Glomerular visceral epithelial cell (primary cell): Measurements from ENCODE around the gene ARHGAP45.
A peak's percentile ranks its signal among the peaks of the same experiment; 100 is the strongest.
"Not testable (repeated sequence)": the region's sequence is repeated elsewhere in the genome, so short reads cannot be mapped to it uniquely, and the experiment has no call there.

Experiments
- DNase-seq: peaks from one replicate; pipeline ENCODE4 v3.0.0-alpha.2; 2016; ENCODE audit errors: extremely low spot score

The ARHGAP45 gene

GRCh38 chr19:1066748-1067340, at the start of gene ARHGAP45:
Gene ARHGAP45, plus strand, starts transcription at chr19:1067167. Its CDS starts 239 bp downstream, at chr19:1067406.
- no peak for DNase-seq

GRCh38 chr19:1017906-1018305, 49.1 kb upstream of the ARHGAP45 start:
- DNase-seq, result no peak

GRCh38 chr19:1018393-1018792, 48.6 kb upstream of the ARHGAP45 start:
- DNase-seq, result no peak

GRCh38 chr19:1018932-1019615, 47.9 kb upstream of the ARHGAP45 start:
- DNase-seq, result no peak

GRCh38 chr19:1019616-1019961, 47.4 kb upstream of the ARHGAP45 start:
- no peak for DNase-seq

GRCh38 chr19:1019980-1020867, 46.7 kb upstream of the ARHGAP45 start:
- no peak for DNase-seq

- peak; percentile 98 for DNase-seq
Observed at GRCh38 chr19:1020868-1021425, 46.0 kb upstream of the ARHGAP45 start, which contains the start of gene TMEM259. Gene TMEM259, minus strand, starts transcription at chr19:1021123. Its CDS starts 127 bp downstream, at chr19:1020996.

GRCh38 chr19:1023883-1024188, 43.1 kb upstream of the ARHGAP45 start:
- not testable (repeated sequence) for DNase-seq

GRCh38 chr19:1025080-1025479, 41.9 kb upstream of the ARHGAP45 start:
- DNase-seq, result not testable (repeated sequence)

GRCh38 chr19:1025960-1026782, 40.8 kb upstream of the ARHGAP45 start, which contains the start of gene CNN2:
Gene CNN2, plus strand, starts transcription at chr19:1026608. Its CDS starts 54 bp downstream, at chr19:1026662.
- peak; percentile 80 for DNase-seq

- DNase-seq, result peak; percentile 42
Observed at GRCh38 chr19:1026783-1027649, 40.0 kb upstream of the ARHGAP45 start.

- DNase-seq, result no peak
Observed at GRCh38 chr19:1027650-1028061, 39.3 kb upstream of the ARHGAP45 start.

- DNase-seq, result peak; percentile 97
Observed at GRCh38 chr19:1028062-1028926, 38.7 kb upstream of the ARHGAP45 start.

- no peak for DNase-seq
Observed at GRCh38 chr19:1032264-1032867, 34.6 kb upstream of the ARHGAP45 start.

- no peak for DNase-seq
Observed at GRCh38 chr19:1035998-1036621, 30.9 kb upstream of the ARHGAP45 start.

GRCh38 chr19:1037621-1038064, 29.3 kb upstream of the ARHGAP45 start:
- DNase-seq, result no peak

- DNase-seq, result no peak
Observed at GRCh38 chr19:1038978-1039645, 27.9 kb upstream of the ARHGAP45 start.
